ENCODE data around the gene GSE1.

The GSE1 gene

GRCh38 chr16:85565340-85565739 lies 47.8 kb upstream of the GSE1 start:
- Histone ChIP-seq H3K9me2 (replicated peaks; ENCODE audit: control insufficient read depth, low read length) (no peaks in the 10 kb centered on the region), H4K20me1 (ENCODE audit: control insufficient read depth, insufficient read depth, low read depth, low read length) (peaks cover 7% of the 10 kb centered on the region; the same call in 1 of the 2 replicates), H3K27ac (ENCODE audit: low read depth, low read length) (no peak overlapping the region), H3K36me3 (ENCODE audit: control insufficient read depth, low read length) (no peaks in the 10 kb centered on the region), H3K4me1 (ENCODE audit: control insufficient read depth, low read length) (peaks cover 20% of the 10 kb centered on the region), H3K4me3 (ENCODE audit: low read length) (no peak overlapping the region), H3K27me3 (ENCODE audit: control insufficient read depth, low read length) (peaks cover 17% of the 10 kb centered on the region), H3F3A (ENCODE audit: control insufficient read depth, insufficient read depth) (no peaks in the 10 kb centered on the region), H3K79me2 (ENCODE audit: control insufficient read depth, low read length) (peaks cover 9% of the 10 kb centered on the region; the same call in 1 of the 2 replicates), H3K4me2 (ENCODE audit: low read length) (no peak overlapping the region), H3K9me3 (ENCODE audit: control insufficient read depth, insufficient read depth, low read length) (no peaks in the 10 kb centered on the region)
- TF ChIP-seq CTCF (IDR thresholded peaks at IDR 0.05; ENCODE audit: low read depth, low read length, poor library complexity, severe bottlenecking) (no peak), EZH2phosphoT487 (IDR thresholded peaks at IDR 0.05; ENCODE audit: borderline replicate concordance, low read length) (no peak)

GRCh38 chr16:85565801-85566526 lies 47.2 kb upstream of the GSE1 start:
- Histone ChIP-seq H3K9me3 (ENCODE audit: control insufficient read depth, insufficient read depth, low read length) (no peaks in the 10 kb centered on the region), H3K27me3 (ENCODE audit: control insufficient read depth, low read length) (peaks cover 21% of the 10 kb centered on the region), H3K4me1 (ENCODE audit: control insufficient read depth, low read length) (peaks cover 26% of the 10 kb centered on the region), H3F3A (ENCODE audit: control insufficient read depth, insufficient read depth) (no peaks in the 10 kb centered on the region), H3K36me3 (ENCODE audit: control insufficient read depth, low read length) (no peaks in the 10 kb centered on the region), H3K4me2 (ENCODE audit: low read length) (no peak overlapping the region), H3K79me2 (ENCODE audit: control insufficient read depth, low read length) (peaks cover 9% of the 10 kb centered on the region; the same call in 1 of the 2 replicates), H3K27ac (ENCODE audit: low read depth, low read length) (no peak overlapping the region), H3K4me3 (ENCODE audit: low read length) (no peak overlapping the region), H3K9me2 (replicated peaks; ENCODE audit: control insufficient read depth, low read length) (no peaks in the 10 kb centered on the region), H4K20me1 (ENCODE audit: control insufficient read depth, insufficient read depth, low read depth, low read length) (peaks cover 7% of the 10 kb centered on the region; the same call in 1 of the 2 replicates)
- TF ChIP-seq EZH2phosphoT487 (IDR thresholded peaks at IDR 0.05; ENCODE audit: borderline replicate concordance, low read length) (no peak), CTCF (IDR thresholded peaks at IDR 0.05; ENCODE audit: low read depth, low read length, poor library complexity, severe bottlenecking) (no peak)

- Histone ChIP-seq H3K4me3 (ENCODE audit: low read length) (no peak overlapping the region), H3K27me3 (ENCODE audit: control insufficient read depth, low read length) (peaks cover 25% of the 10 kb centered on the region), H3K9me2 (replicated peaks; ENCODE audit: control insufficient read depth, low read length) (no peaks in the 10 kb centered on the region), H3K4me2 (ENCODE audit: low read length) (no peak overlapping the region), H3K9me3 (ENCODE audit: control insufficient read depth, insufficient read depth, low read length) (no peaks in the 10 kb centered on the region), H4K20me1 (ENCODE audit: control insufficient read depth, insufficient read depth, low read depth, low read length) (peaks cover 11% of the 10 kb centered on the region), H3F3A (ENCODE audit: control insufficient read depth, insufficient read depth) (no peaks in the 10 kb centered on the region), H3K79me2 (ENCODE audit: control insufficient read depth, low read length) (peaks cover 9% of the 10 kb centered on the region; the same call in 1 of the 2 replicates), H3K36me3 (ENCODE audit: control insufficient read depth, low read length) (no peaks in the 10 kb centered on the region), H3K27ac (ENCODE audit: low read depth, low read length) (no peak overlapping the region), H3K4me1 (ENCODE audit: control insufficient read depth, low read length) (peaks cover 33% of the 10 kb centered on the region)
- TF ChIP-seq CTCF (IDR thresholded peaks at IDR 0.05; ENCODE audit: low read depth, low read length, poor library complexity, severe bottlenecking) (no peak), EZH2phosphoT487 (IDR thresholded peaks at IDR 0.05; ENCODE audit: borderline replicate concordance, low read length) (no peak)
Observed at GRCh38 chr16:85566561-85567100, 46.5 kb upstream of the GSE1 start.

Data from DOHH2 (cell line).